Posterior vena cava (tissue), 2 donors: ENCODE measurements around the gene SURF2. TPM values are rescaled to one million over a fixed set of nuclear protein-coding genes. Genes with fewer than 3 reads are reported as not detected.
A peak's percentile ranks its signal among the peaks of the same experiment; 100 is the strongest.
"Not testable (repeated sequence)": the region's sequence is repeated elsewhere in the genome, so short reads cannot be mapped to it uniquely, and the experiment has no call there.

ENCODE experiments used
- DNase-seq: peaks from one replicate; pipeline ENCODE4 v3.0.0-alpha.2; 2020; ENCODE audit warnings: low spot score
- intact Hi-C, 2 donors: fragments of 100-400 bp; cut with DNase I; formaldehyde crosslinking; loops; one replicate each; pipeline versions ENCODE4 v1.14.1 to v1.14.2; 2022 to 2023
- total RNA-seq, 2 donors: library from RNA; stranded (reverse); fragmentation: NEBNext Ultra II Directional; extraction: Animal tissue kit (Norgen Biotek cat#: 25700); gene quantifications; one replicate each; pipeline ENCODE4 v1.2.1, GENCODE V29; 2021
- donor health status: DM: yes; HTN: yes; CAD: no.
- donor health status: DM: yes; HTN: yes; CAD: no.

SURF2 gene
- total RNA-seq, 2 donors from 2014 or later = 11.8 to 12.0 TPM

- intact Hi-C loops = no loop called here
- DNase-seq = no peak
These were observed 22.8 kb upstream of the SURF2 start for GRCh38 chr9:133333566-133333965.

- DNase-seq = peak; percentile 5
These were observed 22.2 kb upstream of the SURF2 start for GRCh38 chr9:133334161-133334560.

GRCh38 chr9:133334888-133335287 lies 21.5 kb upstream of the SURF2 start:
- intact Hi-C loops = not testable (repeated sequence)
- peak; percentile 23 for DNase-seq

More at GRCh38 chr9:133334161-133334560, 22.2 kb upstream of the SURF2 start:
- intact Hi-C loops = no loop called here

- DNase-seq = peak; percentile 98
- intact Hi-C loops = no loop called here
These were observed 20.2 kb upstream of the SURF2 start, which contains the start of gene SURF6 for GRCh38 chr9:133335924-133336811. SURF6 (minus strand) TSS chr9:133336188; CDS start chr9:133336132, 56 bp downstream.

GRCh38 chr9:133339641-133340040 lies 16.7 kb upstream of the SURF2 start:
- intact Hi-C loops = no loop called here
- DNase-seq = no peak

- intact Hi-C loops = no loop called here
- no peak for DNase-seq
These were observed 16.1 kb upstream of the SURF2 start for GRCh38 chr9:133340256-133340655.

GRCh38 chr9:133340916-133341315 lies 15.4 kb upstream of the SURF2 start:
- intact Hi-C loops = no loop called here
- DNase-seq = no peak

- intact Hi-C loops = no loop called here
- peak; percentile 92 for DNase-seq
These were observed 14.8 kb upstream of the SURF2 start for GRCh38 chr9:133341369-133342068.

- DNase-seq = no peak
- intact Hi-C loops = no loop called here
These were observed 14.3 kb upstream of the SURF2 start for GRCh38 chr9:133342069-133342406.

GRCh38 chr9:133342570-133342969 lies 13.8 kb upstream of the SURF2 start:
- no peak for DNase-seq
- intact Hi-C loops = no loop called here

GRCh38 chr9:133344071-133344470 lies 12.3 kb upstream of the SURF2 start:
- no peak for DNase-seq
- intact Hi-C loops = no loop called here

- intact Hi-C loops = no loop called here
- no peak for DNase-seq
These were observed 11.4 kb upstream of the SURF2 start for GRCh38 chr9:133344979-133345378.

GRCh38 chr9:133345596-133345995 lies 10.8 kb upstream of the SURF2 start:
- DNase-seq = no peak
- intact Hi-C loops = no loop called here

- no peak for DNase-seq
- intact Hi-C loops = no loop called here
These were observed 10.1 kb upstream of the SURF2 start for GRCh38 chr9:133346021-133346785.

GRCh38 chr9:133347515-133347984 lies 8.8 kb upstream of the SURF2 start:
- no peak for DNase-seq
- intact Hi-C loops = no loop called here

- peak; percentile 98 for DNase-seq
- intact Hi-C loops = no loop called here
These were observed 8.2 kb upstream of the SURF2 start, which contains the start of the genes MED22 and RPL7A for GRCh38 chr9:133347985-133348717. MED22 (minus strand) TSS chr9:133348131; CDS start chr9:133346662, 1,469 bp downstream. RPL7A (plus strand) TSS chr9:133348218; CDS start chr9:133348244, 26 bp downstream.

- DNase-seq = no peak
- intact Hi-C loops = no loop called here
These were observed 7.4 kb upstream of the SURF2 start for GRCh38 chr9:133348718-133349573.
